NCI-H2196 treated with DMSO at 0.1 percent for 48 hours (cell line): ENCODE data around the gene SETD2.
"Not testable (repeated sequence)": the region's sequence is repeated elsewhere in the genome, so short reads cannot be mapped to it uniquely, and the experiment has no call there.

Experiments
- DNase-seq: peaks from one replicate; lab custom pipeline; 2025; ENCODE audit not compliant: unreplicated experiment; lab: John Stamatoyannopoulos, UW

The SETD2 gene

GRCh38 chr3:47036145-47036544 is 127.8 kb downstream of the SETD2 start:
- DNase-seq: no peak

- DNase-seq: no peak
Measured at GRCh38 chr3:47035645-47036044, 128.3 kb downstream of the SETD2 start.

- DNase-seq: no peak
Measured at GRCh38 chr3:47034868-47035489, 128.9 kb downstream of the SETD2 start.

GRCh38 chr3:47031041-47031440 is 132.9 kb downstream of the SETD2 start:
- not testable (repeated sequence) for DNase-seq

GRCh38 chr3:47028667-47029066 is 135.2 kb downstream of the SETD2 start:
- DNase-seq: no peak

- DNase-seq: no peak
Measured at GRCh38 chr3:47028146-47028545, 135.8 kb downstream of the SETD2 start.

GRCh38 chr3:47026432-47026831 is 137.5 kb downstream of the SETD2 start:
- DNase-seq: not testable (repeated sequence)

- DNase-seq: no peak
Measured at GRCh38 chr3:47024932-47025331, 139.0 kb downstream of the SETD2 start.

- DNase-seq: peak; percentile 25
Measured at GRCh38 chr3:47022641-47023071, 141.3 kb downstream of the SETD2 start.

GRCh38 chr3:47020311-47020710 is 143.6 kb downstream of the SETD2 start:
- DNase-seq: no peak

- no peak for DNase-seq
Measured at GRCh38 chr3:47019201-47019600, 144.7 kb downstream of the SETD2 start.

- no peak for DNase-seq
Measured at GRCh38 chr3:47018269-47018611, 145.7 kb downstream of the SETD2 start.

GRCh38 chr3:47017504-47018268 is 146.2 kb downstream of the SETD2 start:
- no peak for DNase-seq

- DNase-seq: no peak
Measured at GRCh38 chr3:47016934-47017435, 146.9 kb downstream of the SETD2 start.

GRCh38 chr3:47016086-47016933 is 147.6 kb downstream of the SETD2 start:
- no peak for DNase-seq

- no peak for DNase-seq
Measured at GRCh38 chr3:47015151-47015550, 148.8 kb downstream of the SETD2 start.

- no peak for DNase-seq
Measured at GRCh38 chr3:47014036-47014435, 149.9 kb downstream of the SETD2 start.

GRCh38 chr3:47013231-47013630 is 150.7 kb downstream of the SETD2 start:
- DNase-seq: no peak

- no peak for DNase-seq
Measured at GRCh38 chr3:47012342-47013230, 151.3 kb downstream of the SETD2 start.

- DNase-seq: no peak
Measured at GRCh38 chr3:47011371-47011770, 152.5 kb downstream of the SETD2 start.

GRCh38 chr3:47010910-47011309 is 153.0 kb downstream of the SETD2 start:
- no peak for DNase-seq
